HG03039 (cell line): Measurements from ENCODE around the gene HS3ST4.

Experiments
- ATAC-seq: cut with Tn5 transposase; IDR thresholded peaks from one replicate; pipeline ENCODE4 v1.9.1; 2021; ENCODE audit warnings: mild to moderate bottlenecking, moderate library complexity; ENCODE audit not compliant: unreplicated experiment

HS3ST4 gene

GRCh38 chr16:25877103-25877502 lies 185.3 kb downstream of the HS3ST4 start:
- ATAC-seq, result no peak

DNA sequence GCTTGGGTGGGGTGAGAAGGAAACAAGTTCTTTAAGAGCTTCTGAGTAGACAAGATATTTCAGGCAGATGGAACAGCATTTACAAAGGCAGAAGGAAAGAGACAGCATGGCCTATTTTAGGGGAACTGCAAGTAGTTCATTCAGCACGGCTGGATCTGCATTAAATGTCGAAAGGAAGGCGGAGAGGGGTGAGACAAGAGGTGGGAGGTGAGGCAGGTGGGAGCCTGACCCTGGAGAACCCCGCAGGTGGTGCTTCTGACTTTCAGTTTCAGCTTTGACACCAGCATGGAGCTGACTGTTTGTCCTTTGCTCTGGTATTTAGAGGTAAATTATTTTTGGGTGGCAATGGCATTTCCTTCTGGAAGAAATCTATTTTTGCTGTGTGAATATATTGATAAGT lies 194.8 kb downstream of the HS3ST4 start:
- ATAC-seq, result no peak

DNA sequence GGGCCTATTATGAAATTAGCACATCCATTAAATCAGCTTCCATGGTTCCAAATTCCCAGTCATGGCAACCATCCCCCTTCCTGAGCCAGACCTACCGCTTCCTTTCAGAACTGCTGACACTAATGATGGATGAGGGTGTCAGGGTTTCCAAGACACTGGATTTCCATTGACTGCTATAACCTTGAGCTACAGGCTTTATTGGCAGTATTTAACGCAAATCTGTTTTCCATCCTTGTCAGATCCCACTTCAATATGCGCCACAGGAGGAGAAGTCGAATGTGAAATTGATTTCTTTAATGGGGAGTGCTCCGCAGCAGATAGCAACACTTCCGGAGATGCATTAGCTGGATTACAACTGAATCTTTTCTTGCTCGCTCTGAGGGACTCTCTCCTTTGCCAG lies 197.1 kb downstream of the HS3ST4 start:
- ATAC-seq, result no peak

- no peak for ATAC-seq
These were observed 201.6 kb downstream of the HS3ST4 start for GRCh38 chr16:25893332-25893731.

DNA sequence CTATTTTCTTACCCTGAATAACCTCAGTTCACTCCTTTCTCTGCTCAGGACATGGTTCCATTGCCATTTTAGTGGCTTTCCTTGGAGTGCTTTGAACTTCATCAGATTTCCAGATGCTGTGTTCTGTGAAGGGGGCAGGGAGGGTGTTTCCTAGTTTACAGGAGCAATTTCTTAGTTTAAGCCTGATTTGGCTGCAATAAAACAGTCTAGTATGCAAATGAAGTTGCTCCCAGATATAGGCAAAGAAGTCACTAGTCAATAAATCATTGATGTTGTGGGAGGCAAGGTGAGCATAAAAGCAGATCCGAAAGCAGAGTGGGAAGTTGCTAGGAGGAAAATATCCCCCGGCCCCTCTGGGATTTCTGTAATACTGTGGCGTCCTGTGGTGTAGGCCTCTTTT lies 202.3 kb downstream of the HS3ST4 start:
- ATAC-seq, result no peak

DNA sequence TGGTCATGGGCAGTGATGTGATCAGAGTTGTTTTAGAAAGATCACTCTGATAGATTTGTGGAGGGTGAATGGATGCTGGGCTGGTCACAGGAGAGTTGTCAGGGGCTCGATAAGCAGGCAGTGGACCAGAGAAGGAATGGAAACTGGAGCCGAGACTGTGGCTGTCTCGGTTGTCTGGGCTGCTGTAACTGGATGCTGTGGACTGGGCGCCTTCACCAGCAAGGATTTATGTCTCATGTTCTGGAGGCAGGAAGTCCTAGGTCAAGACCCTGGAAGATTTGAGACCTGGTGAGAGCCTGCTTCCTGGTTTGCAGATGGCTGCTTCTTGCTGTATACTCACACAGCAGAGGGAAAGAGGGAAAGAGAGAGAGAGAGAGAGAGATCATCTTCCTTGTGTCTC lies 203.6 kb downstream of the HS3ST4 start:
- ATAC-seq, result no peak

DNA sequence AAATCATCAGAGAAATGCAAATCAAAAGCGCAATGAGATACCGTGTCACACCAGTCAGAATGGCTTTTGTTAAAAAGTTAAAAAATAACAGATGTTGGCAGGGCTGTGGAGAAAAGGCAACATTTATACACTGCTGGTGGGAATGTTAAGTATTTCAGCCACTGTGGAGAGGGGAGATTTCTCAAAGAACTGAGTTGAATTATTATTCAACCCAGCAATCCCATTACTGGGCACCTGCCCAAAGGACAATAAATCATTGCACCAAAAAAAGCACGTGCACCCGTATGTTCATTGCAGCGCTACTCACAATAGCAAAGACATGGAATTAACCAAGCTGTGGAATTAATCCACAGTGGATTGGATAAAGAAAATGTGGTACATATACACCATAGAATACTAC lies 204.7 kb downstream of the HS3ST4 start:
- ATAC-seq, result no peak

GRCh38 chr16:25897702-25898101 lies 205.9 kb downstream of the HS3ST4 start:
- no peak for ATAC-seq

GRCh38 chr16:25905810-25906209 lies 214.1 kb downstream of the HS3ST4 start:
- ATAC-seq, result no peak

GRCh38 chr16:25910971-25911370 lies 219.2 kb downstream of the HS3ST4 start:
- ATAC-seq, result no peak

GRCh38 chr16:25912321-25912720 lies 220.6 kb downstream of the HS3ST4 start:
- no peak for ATAC-seq

GRCh38 chr16:25914357-25914962 lies 222.7 kb downstream of the HS3ST4 start:
- ATAC-seq, result no peak

DNA sequence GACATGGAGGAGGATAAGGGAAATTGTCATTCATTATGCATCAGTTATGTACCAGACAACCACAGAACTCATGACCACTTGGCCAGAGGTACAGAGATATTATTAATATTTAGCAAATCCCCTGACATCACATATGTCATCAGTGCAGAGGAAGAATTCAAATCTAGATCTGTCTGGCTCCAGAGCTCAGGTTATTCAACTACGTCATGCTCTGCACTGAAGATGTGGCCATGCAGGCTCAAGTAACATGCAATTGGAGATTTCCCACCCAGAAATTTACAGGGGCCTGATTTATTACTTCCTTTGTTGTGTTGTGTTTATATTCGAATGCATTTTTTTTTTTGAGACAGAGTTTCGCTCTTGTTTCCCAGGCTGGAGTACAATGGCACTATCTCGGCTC lies 224.3 kb downstream of the HS3ST4 start:
- no peak for ATAC-seq

GRCh38 chr16:25922438-25922837 lies 230.7 kb downstream of the HS3ST4 start:
- no peak for ATAC-seq

GRCh38 chr16:25925421-25925820 lies 233.7 kb downstream of the HS3ST4 start:
- ATAC-seq, result no peak

- ATAC-seq, result no peak
These were observed 239.8 kb downstream of the HS3ST4 start for GRCh38 chr16:25931473-25932035.

DNA sequence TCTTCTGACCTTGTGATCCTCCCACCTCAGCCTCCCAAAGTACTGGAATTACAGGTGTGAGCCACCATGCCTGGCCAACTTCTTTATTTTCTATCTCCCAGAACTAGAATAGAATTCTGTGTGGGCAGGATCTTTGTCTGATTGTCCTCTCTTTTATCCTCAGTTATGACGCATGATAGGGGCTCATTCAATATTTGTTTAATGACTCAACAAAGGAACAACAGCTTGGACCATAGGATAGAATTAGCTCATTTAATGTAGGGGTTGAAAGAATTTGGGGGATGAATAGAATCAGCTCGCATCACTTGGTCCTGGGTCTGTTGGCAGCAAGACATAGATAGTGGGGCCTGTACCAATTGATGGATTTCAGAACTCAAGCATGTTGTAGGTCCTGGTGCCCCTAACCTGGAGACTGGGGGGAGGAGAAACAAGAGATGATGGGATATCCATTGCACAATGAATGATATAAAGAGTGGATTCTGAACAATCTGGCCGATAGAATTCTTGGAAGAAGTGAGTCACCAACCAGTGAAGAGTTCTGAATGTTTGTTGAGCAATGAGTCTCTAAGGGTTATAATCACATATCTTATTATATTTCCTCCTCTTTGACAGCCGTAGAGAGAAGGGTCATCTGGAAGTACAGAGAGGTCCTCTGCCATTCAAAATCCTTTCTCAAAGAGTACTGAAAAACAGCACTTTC lies 250.2 kb downstream of the HS3ST4 start:
- no peak for ATAC-seq

DNA sequence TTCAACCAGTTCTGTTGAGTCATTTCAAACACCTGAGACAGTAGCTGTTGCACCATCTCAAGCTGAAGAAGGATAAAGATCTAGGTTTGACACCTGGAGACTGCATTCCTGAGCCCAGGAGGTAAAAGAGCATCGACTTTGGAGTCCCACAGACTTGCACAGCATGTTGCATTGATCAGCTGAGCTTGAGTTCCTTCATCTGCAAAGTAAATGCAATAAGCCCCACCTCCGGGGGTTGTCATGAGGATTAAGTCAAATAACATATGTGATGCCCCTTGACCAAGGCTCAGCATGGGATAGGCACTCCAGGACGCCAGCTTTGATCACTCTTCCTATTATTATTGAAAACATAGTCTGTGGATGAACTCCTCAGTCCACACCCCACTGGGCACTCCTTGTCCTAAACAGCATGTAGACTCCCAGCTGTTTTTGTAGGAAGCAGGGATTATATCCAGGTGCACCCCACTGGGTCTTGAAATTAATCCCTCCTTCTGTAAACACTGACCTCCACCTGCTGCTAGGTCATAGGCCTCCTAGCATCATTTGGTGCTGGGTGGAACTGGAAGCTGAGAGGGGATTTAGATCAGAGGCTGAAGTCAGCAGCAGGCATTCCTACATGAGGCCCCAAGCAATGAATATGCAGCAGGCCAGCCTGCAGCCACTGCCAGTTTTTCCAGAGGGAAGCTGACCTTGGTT lies 259.0 kb downstream of the HS3ST4 start:
- ATAC-seq, result no peak

DNA sequence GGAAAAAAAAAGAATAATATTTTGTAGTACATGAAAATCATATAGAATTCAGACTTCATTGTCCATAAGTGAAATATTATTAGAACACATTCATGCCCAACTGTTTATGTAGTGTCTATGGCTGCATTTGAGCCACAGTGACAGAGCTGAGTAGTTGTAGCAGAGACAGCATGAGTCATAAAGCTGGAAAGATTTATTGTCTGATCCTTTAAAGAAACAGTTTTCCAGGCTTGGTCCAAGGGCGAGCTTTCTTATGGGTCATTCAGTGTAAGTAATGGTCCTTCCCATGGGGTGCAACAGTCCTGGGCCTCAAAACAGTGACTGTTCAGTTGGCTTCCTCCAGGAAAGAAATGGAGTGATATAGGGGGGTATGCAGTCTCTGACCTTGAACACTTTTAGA lies 260.2 kb downstream of the HS3ST4 start:
- ATAC-seq, result no peak

DNA sequence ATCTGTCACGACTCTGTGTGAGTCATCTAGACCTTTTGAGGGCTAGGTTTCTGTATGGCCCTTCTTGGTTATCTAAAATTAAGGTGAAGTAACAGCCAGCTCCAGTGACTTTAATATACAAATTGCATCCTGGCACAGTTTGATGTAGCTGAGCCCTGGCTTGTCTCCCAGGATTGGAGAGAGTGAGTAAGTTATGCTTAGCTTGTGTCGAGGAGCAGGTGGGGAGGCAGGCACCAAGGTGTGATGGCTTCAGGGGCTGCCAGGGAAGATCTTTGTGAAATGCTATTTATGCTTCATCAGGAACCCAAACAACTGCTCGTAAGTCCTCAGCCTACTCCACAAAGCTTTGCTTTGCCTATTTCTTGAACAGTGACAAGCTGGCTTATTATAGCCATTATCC lies 261.2 kb downstream of the HS3ST4 start:
- no peak for ATAC-seq

- no peak for ATAC-seq
These were observed 265.9 kb downstream of the HS3ST4 start for GRCh38 chr16:25957707-25958106.

DNA sequence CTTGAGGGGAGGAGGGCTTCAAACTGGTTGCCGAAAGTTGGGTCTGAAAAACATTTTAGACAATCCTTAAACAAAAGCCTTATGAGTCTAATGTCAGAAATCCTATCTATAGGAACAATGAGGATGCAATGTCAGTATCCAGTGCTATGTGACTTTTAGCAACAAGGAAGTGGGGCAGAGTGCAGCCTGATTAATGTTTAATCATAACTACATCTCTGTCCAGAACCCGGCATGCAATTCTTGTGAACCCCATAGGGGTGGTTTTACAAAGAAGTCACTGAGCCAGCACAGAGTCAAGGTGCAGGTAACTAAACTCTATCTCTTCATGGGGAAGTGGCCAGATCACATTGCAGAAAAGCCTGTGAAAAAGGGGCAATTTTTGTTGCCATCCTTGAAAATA lies 267.5 kb downstream of the HS3ST4 start:
- ATAC-seq, result no peak
